ENCODE results near the gene ERBIN. TPM values are rescaled to one million over a fixed set of nuclear protein-coding genes. Genes with fewer than 3 reads are reported as not detected.
A peak's percentile ranks its signal among the peaks of the same experiment; 100 is the strongest.

The ERBIN gene
- total and polyA plus RNA-seq, 9 of the 15 experiments (the other 6 are each of a cell fraction or from before 2014, with no cell fraction given) = 11.9 to 72.8 (median 41.7) TPM

DNA sequence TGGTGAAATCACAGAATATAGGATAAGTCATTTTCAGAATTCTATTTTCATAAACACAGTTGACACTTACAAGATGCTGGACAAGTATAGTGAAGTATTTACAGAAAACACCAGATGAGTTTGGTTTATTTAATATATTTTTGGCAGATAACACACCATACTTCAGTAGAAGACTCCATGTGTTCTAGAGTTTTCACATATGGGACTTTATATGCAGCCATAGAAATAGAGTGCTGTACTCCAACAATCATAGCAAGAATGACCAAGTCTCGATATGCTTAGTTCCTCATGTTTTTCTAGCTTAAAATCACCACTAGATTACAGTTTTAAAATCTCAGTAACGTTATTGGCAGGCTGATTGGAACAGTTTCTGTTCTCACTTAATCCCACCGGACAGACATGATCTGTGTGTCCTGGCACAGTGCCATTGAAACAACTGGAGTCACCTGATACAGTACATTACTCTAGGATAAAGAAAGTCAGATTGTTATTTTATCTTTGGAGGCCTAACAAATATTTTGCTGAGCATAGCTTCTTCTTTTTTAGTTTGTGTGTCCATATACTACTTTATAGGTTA lies 45.8 kb upstream of the ERBIN start (continued):
- no peak for TF ChIP-seq RBBP5 (IDR thresholded peaks at IDR 0.05; ENCODE audit: borderline replicate concordance, insufficient read depth, low read length, poor library complexity, severe bottlenecking)
- TF ChIP-seq TCF7 (IDR thresholded peaks at IDR 0.05; ENCODE audit: borderline replicate concordance) = no peak
- TF ChIP-seq RBM25 (IDR thresholded peaks at IDR 0.05; ENCODE audit: low read depth, low read length, severe bottlenecking) = no peak
- TF ChIP-seq FOXJ3 (CRISPR knock-in tag; IDR thresholded peaks at IDR 0.05) = no peak
- TF ChIP-seq ESRRB (CRISPR knock-in tag; IDR thresholded peaks at IDR 0.05; ENCODE audit: borderline replicate concordance) = no peak
- no peak for TF ChIP-seq ZNF785 (CRISPR knock-in tag; IDR thresholded peaks at IDR 0.05)
- peak; percentile 32; the same call in 1 of the 2 replicates for TF ChIP-seq TCF3 (CRISPR knock-in tag; IDR thresholded peaks at IDR 0.05)
- TF ChIP-seq ZMIZ1 (IDR thresholded peaks at IDR 0.05; ENCODE audit: low read depth in 2 of 2, low read length in 2 of 2) = no peak
- TF ChIP-seq GABPB1 (CRISPR knock-in tag; IDR thresholded peaks at IDR 0.05) = no peak
- TF ChIP-seq, protein P1, sequence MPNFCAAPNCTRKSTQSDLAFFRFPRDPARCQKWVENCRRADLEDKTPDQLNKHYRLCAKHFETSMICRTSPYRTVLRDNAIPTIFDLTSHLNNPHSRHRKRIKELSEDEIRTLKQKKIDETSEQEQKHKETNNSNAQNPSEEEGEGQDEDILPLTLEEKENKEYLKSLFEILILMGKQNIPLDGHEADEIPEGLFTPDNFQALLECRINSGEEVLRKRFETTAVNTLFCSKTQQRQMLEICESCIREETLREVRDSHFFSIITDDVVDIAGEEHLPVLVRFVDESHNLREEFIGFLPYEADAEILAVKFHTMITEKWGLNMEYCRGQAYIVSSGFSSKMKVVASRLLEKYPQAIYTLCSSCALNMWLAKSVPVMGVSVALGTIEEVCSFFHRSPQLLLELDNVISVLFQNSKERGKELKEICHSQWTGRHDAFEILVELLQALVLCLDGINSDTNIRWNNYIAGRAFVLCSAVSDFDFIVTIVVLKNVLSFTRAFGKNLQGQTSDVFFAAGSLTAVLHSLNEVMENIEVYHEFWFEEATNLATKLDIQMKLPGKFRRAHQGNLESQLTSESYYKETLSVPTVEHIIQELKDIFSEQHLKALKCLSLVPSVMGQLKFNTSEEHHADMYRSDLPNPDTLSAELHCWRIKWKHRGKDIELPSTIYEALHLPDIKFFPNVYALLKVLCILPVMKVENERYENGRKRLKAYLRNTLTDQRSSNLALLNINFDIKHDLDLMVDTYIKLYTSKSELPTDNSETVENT (CRISPR knock-in tag; IDR thresholded peaks at IDR 0.05) = no peak
- TF ChIP-seq PHF21A (IDR thresholded peaks at IDR 0.05; ENCODE audit: borderline replicate concordance, low read depth) = no peak
- TF ChIP-seq HDAC2 (IDR thresholded peaks at IDR 0.05) = peak; percentile 61; the same call in 1 of the 2 replicates
- TF ChIP-seq TAF15 (IDR thresholded peaks at IDR 0.05; ENCODE audit: low read depth, low read length) = no peak
- TF ChIP-seq, protein P2, sequence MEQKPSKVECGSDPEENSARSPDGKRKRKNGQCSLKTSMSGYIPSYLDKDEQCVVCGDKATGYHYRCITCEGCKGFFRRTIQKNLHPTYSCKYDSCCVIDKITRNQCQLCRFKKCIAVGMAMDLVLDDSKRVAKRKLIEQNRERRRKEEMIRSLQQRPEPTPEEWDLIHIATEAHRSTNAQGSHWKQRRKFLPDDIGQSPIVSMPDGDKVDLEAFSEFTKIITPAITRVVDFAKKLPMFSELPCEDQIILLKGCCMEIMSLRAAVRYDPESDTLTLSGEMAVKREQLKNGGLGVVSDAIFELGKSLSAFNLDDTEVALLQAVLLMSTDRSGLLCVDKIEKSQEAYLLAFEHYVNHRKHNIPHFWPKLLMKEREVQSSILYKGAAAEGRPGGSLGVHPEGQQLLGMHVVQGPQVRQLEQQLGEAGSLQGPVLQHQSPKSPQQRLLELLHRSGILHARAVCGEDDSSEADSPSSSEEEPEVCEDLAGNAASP (IDR thresholded peaks at IDR 0.05) = no peak
- peak; percentile 73 for TF ChIP-seq CBFA2T3 (IDR thresholded peaks at IDR 0.05)
- TF ChIP-seq, protein P3, sequence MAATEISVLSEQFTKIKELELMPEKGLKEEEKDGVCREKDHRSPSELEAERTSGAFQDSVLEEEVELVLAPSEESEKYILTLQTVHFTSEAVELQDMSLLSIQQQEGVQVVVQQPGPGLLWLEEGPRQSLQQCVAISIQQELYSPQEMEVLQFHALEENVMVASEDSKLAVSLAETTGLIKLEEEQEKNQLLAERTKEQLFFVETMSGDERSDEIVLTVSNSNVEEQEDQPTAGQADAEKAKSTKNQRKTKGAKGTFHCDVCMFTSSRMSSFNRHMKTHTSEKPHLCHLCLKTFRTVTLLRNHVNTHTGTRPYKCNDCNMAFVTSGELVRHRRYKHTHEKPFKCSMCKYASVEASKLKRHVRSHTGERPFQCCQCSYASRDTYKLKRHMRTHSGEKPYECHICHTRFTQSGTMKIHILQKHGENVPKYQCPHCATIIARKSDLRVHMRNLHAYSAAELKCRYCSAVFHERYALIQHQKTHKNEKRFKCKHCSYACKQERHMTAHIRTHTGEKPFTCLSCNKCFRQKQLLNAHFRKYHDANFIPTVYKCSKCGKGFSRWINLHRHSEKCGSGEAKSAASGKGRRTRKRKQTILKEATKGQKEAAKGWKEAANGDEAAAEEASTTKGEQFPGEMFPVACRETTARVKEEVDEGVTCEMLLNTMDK (IDR thresholded peaks at IDR 0.05; ENCODE audit: borderline replicate concordance, insufficient read depth, low read depth, low read length, poor library complexity, severe bottlenecking) = no peak
- no peak for TF ChIP-seq ZNF766 (CRISPR knock-in tag; conservative IDR thresholded peaks at IDR 0.05)
- peak; percentile 96 for TF ChIP-seq NFIC (IDR thresholded peaks at IDR 0.05)
- no peak for TF ChIP-seq SRSF9 (IDR thresholded peaks at IDR 0.05; ENCODE audit: borderline replicate concordance, low read depth, low read length)

All from K562 (cell line).